Ishikawa (cell line): ENCODE data around the gene CLEC18A.
A peak's percentile ranks its signal among the peaks of the same experiment; 100 is the strongest.

Source experiments
- CEBPB ChIP-seq: IDR thresholded peaks from 2 replicates; pipeline ENCODE4 v1.6.1; 2012
- CREB1 ChIP-seq: IDR thresholded peaks from 2 replicates; pipeline ENCODE4 v1.6.1; 2012; ENCODE audit warnings: low read depth
- EGR1 ChIP-seq: IDR thresholded peaks from 2 replicates; pipeline ENCODE4 v1.6.1; 2012
- EP300 ChIP-seq: IDR thresholded peaks from 2 replicates; pipeline ENCODE4 v1.6.1; 2012; ENCODE audit warnings: borderline replicate concordance
- FOXM1 ChIP-seq: IDR thresholded peaks from 2 replicates; pipeline ENCODE4 v1.6.1; 2012; ENCODE audit warnings: low read depth, borderline replicate concordance
- MAX ChIP-seq: IDR thresholded peaks from 2 replicates; pipeline ENCODE4 v1.6.1; 2012
- NFIC ChIP-seq: IDR thresholded peaks from 2 replicates; pipeline ENCODE4 v1.6.1; 2012
- RAD21 ChIP-seq: IDR thresholded peaks from 2 replicates; pipeline ENCODE4 v1.6.1; 2012; ENCODE audit warnings: low read depth
- REST ChIP-seq: IDR thresholded peaks from 2 replicates; pipeline ENCODE4 v1.6.1; 2012; ENCODE audit warnings: low read depth, mild to moderate bottlenecking
- TAF1 ChIP-seq: IDR thresholded peaks from 2 replicates; pipeline ENCODE4 v1.6.1; 2012; ENCODE audit warnings: low read depth, mild to moderate bottlenecking
- TCF12 ChIP-seq: IDR thresholded peaks from 2 replicates; pipeline ENCODE4 v1.6.1; 2012; ENCODE audit warnings: low read depth
- TEAD4 ChIP-seq: IDR thresholded peaks from 2 replicates; pipeline ENCODE4 v1.6.1; 2012
- YY1 ChIP-seq: IDR thresholded peaks from 2 replicates; pipeline ENCODE4 v1.6.1; 2012; ENCODE audit warnings: low read depth
- ZBTB7A ChIP-seq: IDR thresholded peaks from 2 replicates; pipeline ENCODE4 v1.6.1; 2012; ENCODE audit warnings: low read depth
- TF ChIP-seq, protein P1 (sequence below): IDR thresholded peaks from 2 replicates; pipeline ENCODE4 v1.6.1; 2012

The CLEC18A gene

GRCh38 chr16:69916462-69916861, 34.7 kb upstream of the CLEC18A start:
- TF ChIP-seq TAF1 = no peak
- TF ChIP-seq CEBPB = no peak
- no peak for TF ChIP-seq MAX
- no peak for TF ChIP-seq TEAD4
- TF ChIP-seq CREB1 = no peak
- TF ChIP-seq RAD21 = no peak

- TF ChIP-seq TCF12 = no peak
- no peak for TF ChIP-seq EP300
- no peak for TF ChIP-seq TAF1
- TF ChIP-seq ZBTB7A = no peak
- TF ChIP-seq REST = no peak
- no peak for TF ChIP-seq NFIC
- no peak for TF ChIP-seq CREB1
- TF ChIP-seq EGR1 = no peak
- TF ChIP-seq CEBPB = no peak
- TF ChIP-seq, protein P1, sequence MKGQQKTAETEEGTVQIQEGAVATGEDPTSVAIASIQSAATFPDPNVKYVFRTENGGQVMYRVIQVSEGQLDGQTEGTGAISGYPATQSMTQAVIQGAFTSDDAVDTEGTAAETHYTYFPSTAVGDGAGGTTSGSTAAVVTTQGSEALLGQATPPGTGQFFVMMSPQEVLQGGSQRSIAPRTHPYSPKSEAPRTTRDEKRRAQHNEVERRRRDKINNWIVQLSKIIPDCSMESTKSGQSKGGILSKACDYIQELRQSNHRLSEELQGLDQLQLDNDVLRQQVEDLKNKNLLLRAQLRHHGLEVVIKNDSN = no peak
- TF ChIP-seq FOXM1 = no peak
- TF ChIP-seq YY1 = no peak
- no peak for TF ChIP-seq TEAD4
- no peak for TF ChIP-seq MAX
- TF ChIP-seq RAD21 = no peak
These were observed 33.8 kb upstream of the CLEC18A start for GRCh38 chr16:69917311-69917710.

GRCh38 chr16:69917739-69918138, 33.4 kb upstream of the CLEC18A start:
- TF ChIP-seq CEBPB = no peak
- TF ChIP-seq TEAD4 = peak; percentile 70
- no peak for TF ChIP-seq RAD21
- 0 out of 2 replicates have a peak, but pooled peaks have one; percentile 29 for TF ChIP-seq MAX
- no peak for TF ChIP-seq CREB1
- no peak for TF ChIP-seq EP300
- no peak for TF ChIP-seq NFIC

DNA sequence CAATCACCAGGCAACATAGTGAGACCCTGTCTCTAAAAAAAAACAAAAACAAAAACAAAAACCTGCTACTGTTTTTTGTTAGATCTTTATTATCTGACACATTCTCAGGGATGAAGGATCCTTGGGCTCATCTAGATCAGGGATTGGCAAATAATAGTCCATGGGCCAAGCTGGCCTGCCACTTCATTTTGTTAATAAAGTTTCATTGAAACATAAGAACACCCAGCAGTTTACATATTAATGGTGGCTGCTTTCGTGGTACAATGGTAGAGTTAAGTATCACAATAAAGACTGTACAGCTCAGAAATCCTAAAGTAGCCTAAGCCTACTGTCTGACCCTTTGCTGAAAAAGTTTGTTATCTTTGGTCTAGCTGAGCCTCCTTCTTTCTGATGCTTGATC, 32.9 kb upstream of the CLEC18A start:
- TF ChIP-seq TCF12 (no peak), YY1 (no peak), TAF1 (no peak), ZBTB7A (no peak), REST (no peak)

- no peak for TF ChIP-seq EGR1
- TF ChIP-seq EP300 = no peak
- TF ChIP-seq ZBTB7A = no peak
- TF ChIP-seq TEAD4 = no peak
- no peak for TF ChIP-seq MAX
- no peak for TF ChIP-seq CEBPB
- no peak for TF ChIP-seq CREB1
These were observed 30.0 kb upstream of the CLEC18A start for GRCh38 chr16:69921127-69921526.

DNA sequence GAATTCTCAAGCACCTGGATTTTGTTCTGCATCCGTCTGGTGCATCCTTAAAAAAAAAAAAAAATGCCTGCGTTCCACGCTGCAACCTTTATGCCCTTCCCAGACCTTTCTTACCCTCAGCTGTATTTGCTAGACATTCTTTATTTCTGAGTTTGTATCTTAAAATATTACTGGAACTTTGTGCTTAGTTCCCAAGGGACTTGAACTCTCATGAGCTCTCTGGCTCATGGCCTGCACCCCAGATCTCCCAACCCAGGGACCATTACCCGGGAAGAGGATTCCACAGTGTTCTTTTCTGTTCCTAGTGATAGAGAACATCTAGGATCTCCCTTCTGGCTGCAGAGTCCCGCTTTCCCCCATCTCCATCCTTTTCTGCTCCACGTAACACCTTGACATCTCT, 28.9 kb upstream of the CLEC18A start:
- no peak for TF ChIP-seq FOXM1
- no peak for TF ChIP-seq TCF12
- no peak for TF ChIP-seq ZBTB7A
- TF ChIP-seq TEAD4 = no peak
- TF ChIP-seq EGR1 = no peak
- no peak for TF ChIP-seq REST
- no peak for TF ChIP-seq MAX
- TF ChIP-seq RAD21 = no peak
- TF ChIP-seq EP300 = no peak
- no peak for TF ChIP-seq CREB1
- no peak for TF ChIP-seq TAF1
- no peak for TF ChIP-seq NFIC
- no peak for TF ChIP-seq CEBPB
- TF ChIP-seq, protein P1 = no peak
- TF ChIP-seq YY1 = no peak
